GM12878 (cell line): ENCODE results near the gene NCOA4.

Experiments
- CEBPB ChIP-seq, 2 experiments: fragments of 150-350 bp in 1 of 2; IDR thresholded peaks; 2 replicates each; pipeline ENCODE4 v1.6.1; 2012 to 2014; ENCODE audit warnings: low read depth in 2 of 2, low read length in 2 of 2, borderline replicate concordance in 1 of 2, inconsistent platforms in 1 of 2
- CTCF ChIP-seq, 3 experiments: IDR thresholded peaks in 2 of 3; conservative IDR thresholded peaks in 1 of 3; 2 replicates each; pipeline ENCODE4 v1.5.1; 2011; ENCODE audit warnings: low read depth in 3 of 3, low read length in 3 of 3, mild to moderate bottlenecking in 3 of 3, control low read depth in 2 of 3, moderate library complexity in 2 of 3, inconsistent platforms in 1 of 3, mixed read lengths in 1 of 3; ENCODE audit not compliant: control insufficient read depth in 2 of 3, insufficient read depth in 1 of 3; ENCODE audit errors: extremely low read depth in 1 of 3
- EP300 ChIP-seq, 2 experiments: fragments of 150-350 bp in 1 of 2; IDR thresholded peaks; 2 replicates each; pipeline ENCODE4 v1.6.1; 2011 to 2012; ENCODE audit warnings: low read depth in 2 of 2, low read length in 2 of 2, borderline replicate concordance in 1 of 2, improper control_type of control experiment in 1 of 2, inconsistent platforms in 1 of 2; ENCODE audit not compliant: control insufficient read depth in 1 of 2
- EZH2 ChIP-seq: IDR thresholded peaks from 2 replicates; pipeline ENCODE4 v1.6.1; 2012; ENCODE audit warnings: low read depth, mild to moderate bottlenecking, control low read depth, inconsistent platforms, low read length, borderline replicate concordance; ENCODE audit not compliant: control insufficient read depth
- IKZF1 ChIP-seq: fragments of 450-650 bp; conservative IDR thresholded peaks from 2 replicates; pipeline ENCODE4 v1.6.1; 2017; ENCODE audit warnings: antibody characterized with exemption, mild to moderate bottlenecking
- PAX8 ChIP-seq: fragments of 450-650 bp; IDR thresholded peaks from 2 replicates; pipeline ENCODE4 v1.6.1; 2017; ENCODE audit warnings: mild to moderate bottlenecking, moderate library complexity
- SIN3A ChIP-seq: IDR thresholded peaks from 2 replicates; pipeline ENCODE4 v1.6.1; 2012; ENCODE audit warnings: low read depth, low read length, improper control_type of control experiment
- SKIL ChIP-seq: fragments of 450-650 bp; IDR thresholded peaks from 2 replicates; pipeline ENCODE4 v1.6.1; 2017; ENCODE audit warnings: mild to moderate bottlenecking, low read depth, inconsistent platforms; ENCODE audit not compliant: poor library complexity, severe bottlenecking
- ZZZ3 ChIP-seq: IDR thresholded peaks from 2 replicates; pipeline ENCODE4 v1.6.1; 2011; ENCODE audit warnings: low read depth; ENCODE audit not compliant: control insufficient read depth, insufficient read length

GRCh38 chr10:46077731-46078413, 47.4 kb upstream of the NCOA4 start:
- no peak for TF ChIP-seq EP300 (IDR thresholded peaks at IDR 0.05; ENCODE audit: borderline replicate concordance in 1 of 2, control insufficient read depth in 1 of 2, low read depth in 2 of 2, low read length in 2 of 2)
- no peak for TF ChIP-seq EZH2
- no peak for TF ChIP-seq ZZZ3
- no peak for TF ChIP-seq CTCF (IDR thresholded peaks at IDR 0.05 in 2 of 3, conservative IDR thresholded peaks at IDR 0.05 in 1 of 3; ENCODE audit: control insufficient read depth in 2 of 3, extremely low read depth in 1 of 3, insufficient read depth in 1 of 3, low read depth in 3 of 3, low read length in 3 of 3)
- TF ChIP-seq SIN3A, result no peak
- TF ChIP-seq IKZF1, result no peak
- TF ChIP-seq CEBPB (IDR thresholded peaks at IDR 0.05; ENCODE audit: borderline replicate concordance in 1 of 2, low read depth in 2 of 2, low read length in 2 of 2), result no peak
- no peak for TF ChIP-seq SKIL
- TF ChIP-seq PAX8, result no peak
